GM21447 (cell line): ENCODE results near the gene EYS.
"Not testable (repeated sequence)": the region's sequence is repeated elsewhere in the genome, so short reads cannot be mapped to it uniquely, and the experiment has no call there.

Experiments used
- ATAC-seq: cut with Tn5 transposase; IDR thresholded peaks from one replicate; pipeline ENCODE4 v1.9.1; 2021; ENCODE audit not compliant: unreplicated experiment

EYS gene

GRCh38 chr6:64084185-64084663 lies 1622.8 kb downstream of the EYS start:
- ATAC-seq: no peak

- ATAC-seq: no peak
These were observed 1623.8 kb downstream of the EYS start for GRCh38 chr6:64083261-64083660.

- ATAC-seq: no peak
These were observed 1625.6 kb downstream of the EYS start for GRCh38 chr6:64081453-64081852.

- no peak for ATAC-seq
These were observed 1632.0 kb downstream of the EYS start for GRCh38 chr6:64074981-64075380.

GRCh38 chr6:64072686-64073085 lies 1634.3 kb downstream of the EYS start:
- ATAC-seq: no peak

GRCh38 chr6:64064919-64065318 lies 1642.1 kb downstream of the EYS start:
- ATAC-seq: no peak

- ATAC-seq: no peak
These were observed 1643.9 kb downstream of the EYS start for GRCh38 chr6:64062960-64063683.

- ATAC-seq: no peak
These were observed 1652.2 kb downstream of the EYS start for GRCh38 chr6:64054861-64055260.

GRCh38 chr6:64050590-64050989 lies 1656.4 kb downstream of the EYS start:
- no peak for ATAC-seq

- no peak for ATAC-seq
These were observed 1657.3 kb downstream of the EYS start for GRCh38 chr6:64049736-64050135.

GRCh38 chr6:64046746-64047208 lies 1660.2 kb downstream of the EYS start:
- no peak for ATAC-seq

- ATAC-seq: no peak
These were observed 1665.7 kb downstream of the EYS start for GRCh38 chr6:64041373-64041772.

- ATAC-seq: no peak
These were observed 1666.9 kb downstream of the EYS start for GRCh38 chr6:64040113-64040512.

GRCh38 chr6:64037427-64037826 lies 1669.6 kb downstream of the EYS start:
- ATAC-seq: no peak

GRCh38 chr6:64034910-64035655 lies 1671.9 kb downstream of the EYS start:
- no peak for ATAC-seq

GRCh38 chr6:64034291-64034690 lies 1672.7 kb downstream of the EYS start:
- ATAC-seq: no peak

GRCh38 chr6:64030950-64031618 lies 1675.9 kb downstream of the EYS start:
- ATAC-seq: not testable (repeated sequence)

- ATAC-seq: no peak
These were observed 1683.3 kb downstream of the EYS start for GRCh38 chr6:64023693-64024092.

- no peak for ATAC-seq
These were observed 1692.4 kb downstream of the EYS start for GRCh38 chr6:64014595-64014994.

- ATAC-seq: no peak
These were observed 1694.0 kb downstream of the EYS start for GRCh38 chr6:64013011-64013410.

GRCh38 chr6:64012351-64013001 lies 1694.5 kb downstream of the EYS start:
- ATAC-seq: no peak
